Measurements from ENCODE around the gene CEP85L. TPM values are rescaled to one million over a fixed set of nuclear protein-coding genes. Genes with fewer than 3 reads are reported as not detected.
A peak's percentile ranks its signal among the peaks of the same experiment; 100 is the strongest.

Gene CEP85L
- total and polyA plus RNA-seq, 2 of the 13 experiments (the other 11 are each of a cell fraction or from before 2014, with no cell fraction given): 0.44 to 1.7 TPM

- TF ChIP-seq, protein P1, sequence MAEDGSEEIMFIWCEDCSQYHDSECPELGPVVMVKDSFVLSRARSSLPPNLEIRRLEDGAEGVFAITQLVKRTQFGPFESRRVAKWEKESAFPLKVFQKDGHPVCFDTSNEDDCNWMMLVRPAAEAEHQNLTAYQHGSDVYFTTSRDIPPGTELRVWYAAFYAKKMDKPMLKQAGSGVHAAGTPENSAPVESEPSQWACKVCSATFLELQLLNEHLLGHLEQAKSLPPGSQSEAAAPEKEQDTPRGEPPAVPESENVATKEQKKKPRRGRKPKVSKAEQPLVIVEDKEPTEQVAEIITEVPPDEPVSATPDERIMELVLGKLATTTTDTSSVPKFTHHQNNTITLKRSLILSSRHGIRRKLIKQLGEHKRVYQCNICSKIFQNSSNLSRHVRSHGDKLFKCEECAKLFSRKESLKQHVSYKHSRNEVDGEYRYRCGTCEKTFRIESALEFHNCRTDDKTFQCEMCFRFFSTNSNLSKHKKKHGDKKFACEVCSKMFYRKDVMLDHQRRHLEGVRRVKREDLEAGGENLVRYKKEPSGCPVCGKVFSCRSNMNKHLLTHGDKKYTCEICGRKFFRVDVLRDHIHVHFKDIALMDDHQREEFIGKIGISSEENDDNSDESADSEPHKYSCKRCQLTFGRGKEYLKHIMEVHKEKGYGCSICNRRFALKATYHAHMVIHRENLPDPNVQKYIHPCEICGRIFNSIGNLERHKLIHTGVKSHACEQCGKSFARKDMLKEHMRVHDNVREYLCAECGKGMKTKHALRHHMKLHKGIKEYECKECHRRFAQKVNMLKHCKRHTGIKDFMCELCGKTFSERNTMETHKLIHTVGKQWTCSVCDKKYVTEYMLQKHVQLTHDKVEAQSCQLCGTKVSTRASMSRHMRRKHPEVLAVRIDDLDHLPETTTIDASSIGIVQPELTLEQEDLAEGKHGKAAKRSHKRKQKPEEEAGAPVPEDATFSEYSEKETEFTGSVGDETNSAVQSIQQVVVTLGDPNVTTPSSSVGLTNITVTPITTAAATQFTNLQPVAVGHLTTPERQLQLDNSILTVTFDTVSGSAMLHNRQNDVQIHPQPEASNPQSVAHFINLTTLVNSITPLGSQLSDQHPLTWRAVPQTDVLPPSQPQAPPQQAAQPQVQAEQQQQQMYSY (CRISPR knock-in tag; IDR thresholded peaks at IDR 0.05): no peak
- no peak for TF ChIP-seq ZNF263 (CRISPR knock-in tag; IDR thresholded peaks at IDR 0.05)
- no peak for TF ChIP-seq HNRNPK (IDR thresholded peaks at IDR 0.05; ENCODE audit: low read depth, low read length, poor library complexity, severe bottlenecking)
- no peak for TF ChIP-seq DDIT3 (CRISPR knock-in tag; IDR thresholded peaks at IDR 0.05)
- TF ChIP-seq CEBPG (CRISPR knock-in tag; IDR thresholded peaks at IDR 0.05): peak; percentile 68
- no peak for TF ChIP-seq ZNF75D (CRISPR knock-in tag; IDR thresholded peaks at IDR 0.05; ENCODE audit: borderline replicate concordance)
- no peak for TF ChIP-seq PAX8 (CRISPR knock-in tag; IDR thresholded peaks at IDR 0.05; ENCODE audit: borderline replicate concordance)
- no peak for TF ChIP-seq ZNF883 (CRISPR knock-in tag; IDR thresholded peaks at IDR 0.05; ENCODE audit: not compliant biosample characterization)
- TF ChIP-seq AHR (CRISPR knock-in tag; IDR thresholded peaks at IDR 0.05): no peak
- TF ChIP-seq ZFP1 (CRISPR knock-in tag; IDR thresholded peaks at IDR 0.05): no peak
- TF ChIP-seq RCOR2 (CRISPR knock-in tag; IDR thresholded peaks at IDR 0.05): peak; percentile 29; the same call in 1 of the 2 replicates
- TF ChIP-seq GABPA (IDR thresholded peaks at IDR 0.05; ENCODE audit: low read depth, low read length): no peak
- no peak for TF ChIP-seq GABPA (CRISPR knock-in tag; IDR thresholded peaks at IDR 0.05; ENCODE audit: low read depth)
- TF ChIP-seq ZNF605 (CRISPR knock-in tag; IDR thresholded peaks at IDR 0.05): no peak
- peak; percentile 68 for TF ChIP-seq RARA (CRISPR knock-in tag; IDR thresholded peaks at IDR 0.05)
- TF ChIP-seq RXRB (CRISPR knock-in tag; IDR thresholded peaks at IDR 0.05; ENCODE audit: borderline replicate concordance): no peak
- TF ChIP-seq, protein P2, sequence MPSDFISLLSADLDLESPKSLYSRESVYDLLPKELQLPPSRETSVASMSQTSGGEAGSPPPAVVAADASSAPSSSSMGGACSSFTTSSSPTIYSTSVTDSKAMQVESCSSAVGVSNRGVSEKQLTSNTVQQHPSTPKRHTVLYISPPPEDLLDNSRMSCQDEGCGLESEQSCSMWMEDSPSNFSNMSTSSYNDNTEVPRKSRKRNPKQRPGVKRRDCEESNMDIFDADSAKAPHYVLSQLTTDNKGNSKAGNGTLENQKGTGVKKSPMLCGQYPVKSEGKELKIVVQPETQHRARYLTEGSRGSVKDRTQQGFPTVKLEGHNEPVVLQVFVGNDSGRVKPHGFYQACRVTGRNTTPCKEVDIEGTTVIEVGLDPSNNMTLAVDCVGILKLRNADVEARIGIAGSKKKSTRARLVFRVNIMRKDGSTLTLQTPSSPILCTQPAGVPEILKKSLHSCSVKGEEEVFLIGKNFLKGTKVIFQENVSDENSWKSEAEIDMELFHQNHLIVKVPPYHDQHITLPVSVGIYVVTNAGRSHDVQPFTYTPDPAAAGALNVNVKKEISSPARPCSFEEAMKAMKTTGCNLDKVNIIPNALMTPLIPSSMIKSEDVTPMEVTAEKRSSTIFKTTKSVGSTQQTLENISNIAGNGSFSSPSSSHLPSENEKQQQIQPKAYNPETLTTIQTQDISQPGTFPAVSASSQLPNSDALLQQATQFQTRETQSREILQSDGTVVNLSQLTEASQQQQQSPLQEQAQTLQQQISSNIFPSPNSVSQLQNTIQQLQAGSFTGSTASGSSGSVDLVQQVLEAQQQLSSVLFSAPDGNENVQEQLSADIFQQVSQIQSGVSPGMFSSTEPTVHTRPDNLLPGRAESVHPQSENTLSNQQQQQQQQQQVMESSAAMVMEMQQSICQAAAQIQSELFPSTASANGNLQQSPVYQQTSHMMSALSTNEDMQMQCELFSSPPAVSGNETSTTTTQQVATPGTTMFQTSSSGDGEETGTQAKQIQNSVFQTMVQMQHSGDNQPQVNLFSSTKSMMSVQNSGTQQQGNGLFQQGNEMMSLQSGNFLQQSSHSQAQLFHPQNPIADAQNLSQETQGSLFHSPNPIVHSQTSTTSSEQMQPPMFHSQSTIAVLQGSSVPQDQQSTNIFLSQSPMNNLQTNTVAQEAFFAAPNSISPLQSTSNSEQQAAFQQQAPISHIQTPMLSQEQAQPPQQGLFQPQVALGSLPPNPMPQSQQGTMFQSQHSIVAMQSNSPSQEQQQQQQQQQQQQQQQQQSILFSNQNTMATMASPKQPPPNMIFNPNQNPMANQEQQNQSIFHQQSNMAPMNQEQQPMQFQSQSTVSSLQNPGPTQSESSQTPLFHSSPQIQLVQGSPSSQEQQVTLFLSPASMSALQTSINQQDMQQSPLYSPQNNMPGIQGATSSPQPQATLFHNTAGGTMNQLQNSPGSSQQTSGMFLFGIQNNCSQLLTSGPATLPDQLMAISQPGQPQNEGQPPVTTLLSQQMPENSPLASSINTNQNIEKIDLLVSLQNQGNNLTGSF (CRISPR knock-in tag; IDR thresholded peaks at IDR 0.05): no peak
- TF ChIP-seq MTA1 (CRISPR knock-in tag; IDR thresholded peaks at IDR 0.05; ENCODE audit: borderline replicate concordance): no peak
- TF ChIP-seq SMAD1 (CRISPR knock-in tag; IDR thresholded peaks at IDR 0.05; ENCODE audit: borderline replicate concordance, low read depth): no peak
- TF ChIP-seq NFYC (CRISPR knock-in tag; IDR thresholded peaks at IDR 0.05): no peak
Observed at GRCh38 chr6:118469468-118469867, 181.9 kb downstream of the CEP85L start (continued).

All from HepG2 (cell line).